ENCODE measurements around the gene CSGALNACT2.

CSGALNACT2 gene

GRCh38 chr10:43114743-43115611 is 23.3 kb upstream of the CSGALNACT2 start:
- Histone ChIP-seq H3K9me3 (ENCODE audit: insufficient read depth, low read length, severe bottlenecking) (no peaks in the 10 kb centered on the region), H3K4me2 (ENCODE audit: insufficient read depth, low read length) (no peak overlapping the region), H3K27ac (ENCODE audit: low read length) (no peak overlapping the region), H4K20me1 (ENCODE audit: insufficient read depth, low read length) (peaks cover 4% of the 10 kb centered on the region; the same call in 1 of the 2 replicates), H3K27me3 (ENCODE audit: insufficient read depth, low read length, poor library complexity) (no peaks in the 10 kb centered on the region), H3K36me3 (ENCODE audit: insufficient read depth, low read length) (no peaks in the 10 kb centered on the region), H3K4me3 (ENCODE audit: low read depth in 1 of 2, low read length in 2 of 2) (no peak overlapping the region), H2AFZ (ENCODE audit: low read depth, low read length) (no peak overlapping the region), H3K4me1 (ENCODE audit: insufficient read depth, low read length) (no peaks in the 10 kb centered on the region), H3K9ac (ENCODE audit: low read depth, low read length) (no peak overlapping the region), H3K79me2 (ENCODE audit: insufficient read depth, low read length) (no peaks in the 10 kb centered on the region)
- no peak for TF ChIP-seq EZH2 (IDR thresholded peaks at IDR 0.05; ENCODE audit: borderline replicate concordance, low read depth, low read length, severe bottlenecking)
- TF ChIP-seq, protein P1, sequence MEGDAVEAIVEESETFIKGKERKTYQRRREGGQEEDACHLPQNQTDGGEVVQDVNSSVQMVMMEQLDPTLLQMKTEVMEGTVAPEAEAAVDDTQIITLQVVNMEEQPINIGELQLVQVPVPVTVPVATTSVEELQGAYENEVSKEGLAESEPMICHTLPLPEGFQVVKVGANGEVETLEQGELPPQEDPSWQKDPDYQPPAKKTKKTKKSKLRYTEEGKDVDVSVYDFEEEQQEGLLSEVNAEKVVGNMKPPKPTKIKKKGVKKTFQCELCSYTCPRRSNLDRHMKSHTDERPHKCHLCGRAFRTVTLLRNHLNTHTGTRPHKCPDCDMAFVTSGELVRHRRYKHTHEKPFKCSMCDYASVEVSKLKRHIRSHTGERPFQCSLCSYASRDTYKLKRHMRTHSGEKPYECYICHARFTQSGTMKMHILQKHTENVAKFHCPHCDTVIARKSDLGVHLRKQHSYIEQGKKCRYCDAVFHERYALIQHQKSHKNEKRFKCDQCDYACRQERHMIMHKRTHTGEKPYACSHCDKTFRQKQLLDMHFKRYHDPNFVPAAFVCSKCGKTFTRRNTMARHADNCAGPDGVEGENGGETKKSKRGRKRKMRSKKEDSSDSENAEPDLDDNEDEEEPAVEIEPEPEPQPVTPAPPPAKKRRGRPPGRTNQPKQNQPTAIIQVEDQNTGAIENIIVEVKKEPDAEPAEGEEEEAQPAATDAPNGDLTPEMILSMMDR (IDR thresholded peaks at IDR 0.05; ENCODE audit: borderline replicate concordance, extremely low read depth, low read length, poor library complexity, severe bottlenecking), result no peak
- DNase-seq (no peak), ATAC-seq (ENCODE audit: insufficient read depth, low read depth) (no peak)

- DNase-seq (no peak), ATAC-seq (ENCODE audit: insufficient read depth, low read depth) (no peak)
- no peak for TF ChIP-seq EZH2 (IDR thresholded peaks at IDR 0.05; ENCODE audit: borderline replicate concordance, low read depth, low read length, severe bottlenecking)
- TF ChIP-seq, protein P1 (IDR thresholded peaks at IDR 0.05; ENCODE audit: borderline replicate concordance, extremely low read depth, low read length, poor library complexity, severe bottlenecking), result no peak
- Histone ChIP-seq H3K27ac (ENCODE audit: low read length) (no peak overlapping the region), H3K27me3 (ENCODE audit: insufficient read depth, low read length, poor library complexity) (no peaks in the 10 kb centered on the region), H2AFZ (ENCODE audit: low read depth, low read length) (no peak overlapping the region), H3K9me3 (ENCODE audit: insufficient read depth, low read length, severe bottlenecking) (no peaks in the 10 kb centered on the region), H4K20me1 (ENCODE audit: insufficient read depth, low read length) (peaks cover 4% of the 10 kb centered on the region; the same call in 1 of the 2 replicates), H3K36me3 (ENCODE audit: insufficient read depth, low read length) (no peaks in the 10 kb centered on the region), H3K4me2 (ENCODE audit: insufficient read depth, low read length) (no peak overlapping the region), H3K4me3 (ENCODE audit: low read depth in 1 of 2, low read length in 2 of 2) (no peak overlapping the region), H3K79me2 (ENCODE audit: insufficient read depth, low read length) (no peaks in the 10 kb centered on the region), H3K9ac (ENCODE audit: low read depth, low read length) (no peak overlapping the region), H3K4me1 (ENCODE audit: insufficient read depth, low read length) (peaks cover 8% of the 10 kb centered on the region)
Observed at GRCh38 chr10:43115881-43116595, 22.2 kb upstream of the CSGALNACT2 start.

GRCh38 chr10:43116596-43116995 is 21.6 kb upstream of the CSGALNACT2 start:
- H3K27me3 ChIP-seq (ENCODE audit: insufficient read depth, low read length, poor library complexity), result no peaks in the 10 kb centered on the region
- H3K79me2 ChIP-seq (ENCODE audit: insufficient read depth, low read length), result no peaks in the 10 kb centered on the region
- no peak for TF ChIP-seq EZH2 (IDR thresholded peaks at IDR 0.05; ENCODE audit: borderline replicate concordance, low read depth, low read length, severe bottlenecking)
- TF ChIP-seq, protein P1 (IDR thresholded peaks at IDR 0.05; ENCODE audit: borderline replicate concordance, extremely low read depth, low read length, poor library complexity, severe bottlenecking), result no peak
- H3K27ac ChIP-seq (ENCODE audit: low read length), result no peak overlapping the region
- no peak for ATAC-seq (ENCODE audit: insufficient read depth, low read depth)
- H3K9ac ChIP-seq (ENCODE audit: low read depth, low read length), result no peak overlapping the region
- H3K9me3 ChIP-seq (ENCODE audit: insufficient read depth, low read length, severe bottlenecking), result no peaks in the 10 kb centered on the region
- H3K4me3 ChIP-seq (ENCODE audit: low read depth in 1 of 2, low read length in 2 of 2), result no peak overlapping the region
- no peaks in the 10 kb centered on the region for H3K36me3 ChIP-seq (ENCODE audit: insufficient read depth, low read length)
- H4K20me1 ChIP-seq (ENCODE audit: insufficient read depth, low read length), result peaks cover 4% of the 10 kb centered on the region; the same call in 1 of the 2 replicates
- H3K4me2 ChIP-seq (ENCODE audit: insufficient read depth, low read length), result no peak overlapping the region
- H3K4me1 ChIP-seq (ENCODE audit: insufficient read depth, low read length), result peaks cover 14% of the 10 kb centered on the region
- H2AFZ ChIP-seq (ENCODE audit: low read depth, low read length), result no peak overlapping the region
- DNase-seq, result no peak

Data from DND-41 (cell line).